IMR-90 (cell line): Measurements from ENCODE around the gene MPND. TPM values are rescaled to one million over a fixed set of nuclear protein-coding genes. Genes with fewer than 3 reads are reported as not detected.
A peak's percentile ranks its signal among the peaks of the same experiment; 100 is the strongest.

Experiments used
- ATAC-seq: fragments of 200-7000 bp; cut with Tn5 transposase; 2 replicates; pipeline ENCODE4 v1.9.1; 2020; ENCODE audit warnings: low read depth, mild to moderate bottlenecking, moderate library complexity
- BruUV-seq: library from RNA; stranded (reverse); fragments of 400-500 nt; replicated peaks from 2 replicates; lab custom pipeline; 2021; lab: Mats Ljungman, UMichigan
- CTCF ChIA-PET: fragments of 300-600 bp; formaldehyde crosslinking; extraction: SDS; loops from one replicate; lab custom pipeline; 2021; ENCODE audit warnings: antibody characterized with exemption; lab: Yijun Ruan, JAX
- POLR2A ChIA-PET: fragments of 300-600 bp; sonication (Branson Sonifier 250); formaldehyde crosslinking; loops from one replicate; lab custom pipeline; 2022; ENCODE audit warnings: antibody characterized with exemption; ENCODE audit not compliant: unreplicated experiment; lab: Charles Lee
- DNase-seq: peaks from one replicate; pipeline ENCODE4 v3.0.0; 2013
- H2AFZ ChIP-seq: replicated peaks from 2 replicates; pipeline ENCODE3; 2013; ENCODE audit warnings: low read length, mild to moderate bottlenecking; ENCODE audit not compliant: poor library complexity
- H2AK5ac ChIP-seq: 2 replicates; pipeline ENCODE4 v1.6.1; 2013; ENCODE audit warnings: low read depth, low read length, inconsistent platforms
- H2AK9ac ChIP-seq: replicated peaks from 2 replicates; pipeline ENCODE3; 2013; ENCODE audit warnings: mild to moderate bottlenecking, low read depth, low read length, moderate library complexity; ENCODE audit not compliant: poor library complexity
- H2BK120ac ChIP-seq: 2 replicates; pipeline ENCODE4 v1.6.1; 2013; ENCODE audit warnings: low read depth, low read length, inconsistent platforms
- H2BK15ac ChIP-seq: 3 replicates; pipeline ENCODE4 v1.6.1; 2013; ENCODE audit warnings: low read depth, low read length, inconsistent platforms
- H2BK20ac ChIP-seq: 2 replicates; pipeline ENCODE4 v1.6.1; 2013; ENCODE audit warnings: low read depth, mild to moderate bottlenecking, inconsistent platforms, low read length, moderate library complexity
- H2BK5ac ChIP-seq: 2 replicates; pipeline ENCODE4 v1.6.1; 2013; ENCODE audit warnings: mild to moderate bottlenecking, low read depth, low read length, inconsistent platforms; ENCODE audit not compliant: poor library complexity, severe bottlenecking
- H3K14ac ChIP-seq: replicated peaks from 2 replicates; pipeline ENCODE4 v1.6.1; 2013; ENCODE audit warnings: low read depth, low read length, inconsistent platforms
- H3K18ac ChIP-seq: 2 replicates; pipeline ENCODE4 v1.6.1; 2013; ENCODE audit warnings: low read depth, low read length, control low read depth
- H3K23ac ChIP-seq: 2 replicates; pipeline ENCODE4 v1.6.1; 2013; ENCODE audit warnings: low read depth, low read length, inconsistent platforms
- H3K27ac ChIP-seq: 2 replicates; pipeline ENCODE4 v1.5.1; 2013; ENCODE audit warnings: mild to moderate bottlenecking, control low read depth, low read length; ENCODE audit not compliant: insufficient read depth
- H3K27me3 ChIP-seq: 2 replicates; pipeline ENCODE4 v1.6.1; 2013; ENCODE audit warnings: low read length; ENCODE audit not compliant: control insufficient read depth, insufficient read depth
- H3K36me3 ChIP-seq: 2 replicates; pipeline ENCODE4 v1.6.1; 2013; ENCODE audit warnings: low read length, mixed read lengths; ENCODE audit not compliant: control insufficient read depth, insufficient read depth
- H3K4ac ChIP-seq: 2 replicates; pipeline ENCODE4 v1.6.1; 2013; ENCODE audit warnings: low read depth, low read length, inconsistent platforms
- H3K4me1 ChIP-seq: 2 replicates; pipeline ENCODE4 v1.6.1; 2013; ENCODE audit warnings: low read length, mixed read lengths; ENCODE audit not compliant: control insufficient read depth, insufficient read depth
- H3K4me2 ChIP-seq: 2 replicates; pipeline ENCODE4 v1.6.1; 2013; ENCODE audit warnings: low read depth, mild to moderate bottlenecking, control low read depth, low read length, moderate library complexity
- H3K4me3 ChIP-seq: 2 replicates; pipeline ENCODE4 v1.5.1; 2013; ENCODE audit warnings: low read depth, mild to moderate bottlenecking, control low read depth, low read length, moderate library complexity; ENCODE audit not compliant: insufficient read depth
- H3K56ac ChIP-seq: 2 replicates; pipeline ENCODE4 v1.6.1; 2013; ENCODE audit warnings: low read length, inconsistent platforms; ENCODE audit not compliant: insufficient read depth; ENCODE audit errors: extremely low read depth
- H3K79me1 ChIP-seq, 2 experiments: 2 replicates each; pipeline ENCODE4 v1.6.1; 2013; ENCODE audit warnings: low read length in 2 of 2, inconsistent platforms in 1 of 2, low read depth in 1 of 2
- H3K9ac ChIP-seq: 2 replicates; pipeline ENCODE4 v1.6.1; 2013; ENCODE audit warnings: low read depth, low read length, control low read depth
- H3K9me1 ChIP-seq: 2 replicates; pipeline ENCODE4 v1.6.1; 2013; ENCODE audit warnings: low read length, inconsistent platforms; ENCODE audit not compliant: insufficient read depth
- H3K9me3 ChIP-seq: 2 replicates; pipeline ENCODE4 v1.6.1; 2013; ENCODE audit warnings: low read length; ENCODE audit not compliant: control insufficient read depth, insufficient read depth
- H4K20me1 ChIP-seq: 2 replicates; pipeline ENCODE4 v1.6.1; 2013; ENCODE audit warnings: low read length, inconsistent platforms; ENCODE audit not compliant: insufficient read depth
- H4K5ac ChIP-seq: 2 replicates; pipeline ENCODE4 v1.6.1; 2013; ENCODE audit warnings: mild to moderate bottlenecking, low read depth, low read length, control low read depth
- H4K8ac ChIP-seq, 2 experiments: 2 replicates each; pipeline ENCODE4 v1.6.1; 2013; ENCODE audit warnings: low read depth in 2 of 2, low read length in 2 of 2, control low read depth in 1 of 2, inconsistent platforms in 1 of 2
- H4K91ac ChIP-seq: 2 replicates; pipeline ENCODE4 v1.6.1; 2013; ENCODE audit warnings: low read depth, low read length, inconsistent platforms; ENCODE audit not compliant: insufficient read depth
- BHLHE40 ChIP-seq: fragments of 150-350 bp; IDR thresholded peaks from 2 replicates; pipeline ENCODE4 v1.6.1; 2016; ENCODE audit warnings: mild to moderate bottlenecking, low read depth, low read length
- NFE2L2 ChIP-seq: fragments of 150-350 bp; IDR thresholded peaks from 2 replicates; pipeline ENCODE4 v1.6.1; 2016; ENCODE audit warnings: low read depth, mild to moderate bottlenecking, low read length
- WGBS, 2 experiments: methylation state at CpG; one replicate each; pipeline versions ENCODE4 v1.1.5 to v1.1.7; 2013; ENCODE audit warnings: missing lambda C conversion rate in 2 of 2; ENCODE audit not compliant: insufficient read length in 1 of 2; ENCODE audit errors: extremely low coverage in 2 of 2; 5-methylcytosine and 5-hydroxymethylcytosine counted together
- dilution Hi-C: fragments of 300-500 bp; cut with HindIII; formaldehyde crosslinking; loops from one replicate; pipeline ENCODE4 v1.14.3; 2018; ENCODE audit warnings: low sequenced_read_pairs; ENCODE audit not compliant: unreplicated experiment
- in situ Hi-C: fragments of 300-500 bp; cut with MboI; formaldehyde crosslinking; loops from 3 replicates; pipeline ENCODE4 v1.14.3; 2019; ENCODE audit warnings: low sequenced_read_pairs, inconsistent platforms, mixed read lengths
- intact Hi-C: fragments of 100-400 bp; cut with micrococcal nuclease; formaldehyde crosslinking; loops from 2 replicates; pipeline ENCODE4 v1.10.0; 2022
- polyA plus RNA-seq, 3 experiments: library from polyadenylated mRNA; depleted of rRNA; stranded (reverse); fragments of >200 nt; gene quantifications; 2 replicates each; pipeline ENCODE4 v1.2.3, GENCODE V29; 2012; ENCODE audit warnings: low replicate concordance in 1 of 3
- total RNA-seq: library from RNA; depleted of rRNA; stranded (reverse); fragments of >200 nt; gene quantifications from 2 replicates; pipeline ENCODE4 v1.2.3, GENCODE V29; 2012
- TF ChIP-seq, protein P1 (sequence below): fragments of 150-350 bp; IDR thresholded peaks from 2 replicates; pipeline ENCODE4 v1.6.1; 2017; ENCODE audit warnings: mild to moderate bottlenecking, antibody characterized with exemption, low read length, low read depth
- TF ChIP-seq, protein P2 (sequence below): fragments of 150-350 bp; IDR thresholded peaks from 2 replicates; pipeline ENCODE4 v1.6.1; 2016; ENCODE audit warnings: low read depth, mild to moderate bottlenecking, low read length, moderate library complexity, borderline replicate concordance

MPND gene
- total and polyA plus RNA-seq, 2 of the 4 experiments (the other 2 are of a cell fraction), result 2.3 to 8.1 TPM

DNA sequence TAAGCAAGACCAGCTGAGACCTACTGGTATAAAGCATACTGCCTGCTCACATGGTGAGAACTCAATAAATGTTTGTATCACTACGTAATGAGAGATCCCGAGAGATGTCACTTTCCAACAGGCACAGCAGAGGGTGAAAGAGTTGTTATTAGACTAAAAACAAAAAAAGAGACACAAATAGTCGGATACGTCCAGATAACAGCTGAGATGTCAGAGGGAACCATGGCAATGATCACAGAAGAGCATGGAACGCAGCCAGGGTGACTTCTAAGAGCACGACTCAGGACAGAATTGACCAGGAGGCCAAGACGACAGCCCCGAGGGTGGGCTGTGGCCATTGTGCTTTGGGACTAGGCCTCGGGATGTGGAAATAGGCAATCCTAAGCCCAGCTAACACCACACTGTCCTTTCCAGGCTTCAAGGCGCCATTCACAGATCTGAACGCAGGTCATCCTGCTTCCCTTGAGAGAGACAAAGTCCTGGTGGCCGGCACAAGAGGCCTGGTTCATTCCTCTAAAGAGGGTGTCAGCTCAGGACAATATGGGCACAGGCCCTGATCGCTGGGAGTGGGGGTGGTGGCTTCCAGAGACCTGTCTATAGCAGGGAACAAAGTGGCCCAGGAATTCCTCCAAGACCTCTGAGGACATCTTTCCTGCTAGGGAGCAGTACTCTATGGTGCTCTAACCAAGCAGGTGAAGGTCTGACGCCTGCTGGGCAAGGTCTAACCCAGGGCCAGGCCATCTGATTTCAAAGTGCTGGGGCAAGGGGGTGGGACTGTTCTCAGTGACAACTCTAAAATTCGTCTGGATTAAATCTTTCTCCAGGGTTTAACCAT, 53.8 kb downstream of the MPND start:
- CTCF ChIA-PET, result interaction anchor here (0.6 to 0.8 kb wide), 2 partner anchors 131 to 133 kb away, joined by 3 to 4 read pairs; no protein-coding TSS in a partner anchor
- H3K4me2 ChIP-seq, result peak overlapping the region; percentile 36; the same call in 1 of the 2 replicates
- in situ Hi-C loops (no loop called here), intact Hi-C loops (no loop called here), dilution Hi-C loops (no loop called here)
- H2BK5ac ChIP-seq, result no peak overlapping the region
- H2AK5ac ChIP-seq, result no peak overlapping the region
- no peak overlapping the region for H3K4me3 ChIP-seq
- TF ChIP-seq, protein P1, sequence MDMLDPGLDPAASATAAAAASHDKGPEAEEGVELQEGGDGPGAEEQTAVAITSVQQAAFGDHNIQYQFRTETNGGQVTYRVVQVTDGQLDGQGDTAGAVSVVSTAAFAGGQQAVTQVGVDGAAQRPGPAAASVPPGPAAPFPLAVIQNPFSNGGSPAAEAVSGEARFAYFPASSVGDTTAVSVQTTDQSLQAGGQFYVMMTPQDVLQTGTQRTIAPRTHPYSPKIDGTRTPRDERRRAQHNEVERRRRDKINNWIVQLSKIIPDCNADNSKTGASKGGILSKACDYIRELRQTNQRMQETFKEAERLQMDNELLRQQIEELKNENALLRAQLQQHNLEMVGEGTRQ, result no peak
- TF ChIP-seq NFE2L2, result no peak
- TF ChIP-seq BHLHE40, result no peak
- TF ChIP-seq, protein P2, sequence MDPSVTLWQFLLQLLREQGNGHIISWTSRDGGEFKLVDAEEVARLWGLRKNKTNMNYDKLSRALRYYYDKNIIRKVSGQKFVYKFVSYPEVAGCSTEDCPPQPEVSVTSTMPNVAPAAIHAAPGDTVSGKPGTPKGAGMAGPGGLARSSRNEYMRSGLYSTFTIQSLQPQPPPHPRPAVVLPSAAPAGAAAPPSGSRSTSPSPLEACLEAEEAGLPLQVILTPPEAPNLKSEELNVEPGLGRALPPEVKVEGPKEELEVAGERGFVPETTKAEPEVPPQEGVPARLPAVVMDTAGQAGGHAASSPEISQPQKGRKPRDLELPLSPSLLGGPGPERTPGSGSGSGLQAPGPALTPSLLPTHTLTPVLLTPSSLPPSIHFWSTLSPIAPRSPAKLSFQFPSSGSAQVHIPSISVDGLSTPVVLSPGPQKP, result no peak
- DNase-seq, result no peak
- no peak overlapping the region for H4K8ac ChIP-seq
- WGBS, 2 experiments, result 63% methylated on average over 5 of the region's 15 CpGs; no CpG with 5 or more reads in 1 of the 2 experiments
- no peak overlapping the region for H3K56ac ChIP-seq
- no peak overlapping the region for H2BK15ac ChIP-seq
- H3K4me1 ChIP-seq, result peaks cover 22% of the 10 kb centered on the region
- no peak overlapping the region for H4K91ac ChIP-seq
- peak overlapping the region; percentile 87; the same call in 1 of the 2 replicates for H3K23ac ChIP-seq
- H2BK120ac ChIP-seq, result no peak overlapping the region
- H2AFZ ChIP-seq, result no peak overlapping the region
- H3K27me3 ChIP-seq, result no peaks in the 10 kb centered on the region
- peaks cover 4 to 72% of the 10 kb centered on the region in 2 experiments; a peak in 3 of 4 replicates for H3K79me1 ChIP-seq
- no peak for ATAC-seq
- no peaks in the 10 kb centered on the region for H3K9me3 ChIP-seq
- no peak overlapping the region for H3K4ac ChIP-seq
- no TSS peak for BruUV-seq
- H4K20me1 ChIP-seq, result peaks cover 71% of the 10 kb centered on the region
- H4K5ac ChIP-seq, result no peak overlapping the region
- 0 out of 2 replicates have a peak overlapping the region, but pooled peaks have one; percentile 14 for H3K27ac ChIP-seq
- H2BK20ac ChIP-seq, result no peak overlapping the region
- H3K14ac ChIP-seq, result peak overlapping the region; percentile 10; the same call in 1 of the 2 replicates
- POLR2A ChIA-PET, result no interaction called here
- H3K9ac ChIP-seq, result 0 out of 2 replicates have a peak overlapping the region, but pooled peaks have one; percentile 1
- no peak overlapping the region for H3K18ac ChIP-seq
- peaks cover 18% of the 10 kb centered on the region for H3K9me1 ChIP-seq
- H3K36me3 ChIP-seq, result peaks cover 7% of the 10 kb centered on the region; the same call in 1 of the 2 replicates
- H2AK9ac ChIP-seq, result no peak overlapping the region
